HG02884 (cell line): ENCODE results near the gene GATD1.

Experiments used
- ATAC-seq: cut with Tn5 transposase; IDR thresholded peaks from one replicate; pipeline ENCODE4 v1.9.1; 2021; ENCODE audit warnings: mild to moderate bottlenecking, moderate library complexity; ENCODE audit not compliant: unreplicated experiment

The GATD1 gene

GRCh38 chr11:796565-797295, 19.4 kb upstream of the GATD1 start:
- ATAC-seq: no peak

- no peak for ATAC-seq
Measured at GRCh38 chr11:795634-796564, 18.6 kb upstream of the GATD1 start.

GRCh38 chr11:794766-795633, 17.7 kb upstream of the GATD1 start:
- no peak for ATAC-seq

- ATAC-seq: no peak
Measured at GRCh38 chr11:794013-794765, 16.9 kb upstream of the GATD1 start.

- no peak for ATAC-seq
Measured at GRCh38 chr11:793556-793955, 16.3 kb upstream of the GATD1 start.

GRCh38 chr11:792873-793272, 15.6 kb upstream of the GATD1 start:
- no peak for ATAC-seq

- no peak for ATAC-seq
Measured at GRCh38 chr11:792535-792821, 15.2 kb upstream of the GATD1 start.

- ATAC-seq: no peak
Measured at GRCh38 chr11:791658-792534, 14.6 kb upstream of the GATD1 start.

- no peak for ATAC-seq
Measured at GRCh38 chr11:790721-791564, 13.7 kb upstream of the GATD1 start.

- ATAC-seq: no peak
Measured at GRCh38 chr11:789943-790342, 12.7 kb upstream of the GATD1 start, which contains the start of gene CEND1. Gene CEND1, minus strand, starts transcription at chr11:790090. Its CDS starts 1,514 bp downstream, at chr11:788576.

GRCh38 chr11:788953-789940, 12.0 kb upstream of the GATD1 start:
- no peak for ATAC-seq

GRCh38 chr11:788009-788640, 10.8 kb upstream of the GATD1 start:
- no peak for ATAC-seq

- ATAC-seq: no peak
Measured at GRCh38 chr11:787084-787675, 9.9 kb upstream of the GATD1 start.

GRCh38 chr11:786235-787083, 9.2 kb upstream of the GATD1 start:
- ATAC-seq: no peak

GRCh38 chr11:783581-784015, 6.3 kb upstream of the GATD1 start:
- no peak for ATAC-seq
